GM12801 (cell line): ENCODE results near the gene MAEA.

Experiments
- TF ChIP-seq, protein P1 (sequence below): IDR thresholded peaks from one replicate; pipeline ENCODE4 v1.5.1; 2011; ENCODE audit warnings: control low read depth; ENCODE audit not compliant: insufficient read length; ENCODE audit errors: extremely low read depth

MAEA gene

DNA sequence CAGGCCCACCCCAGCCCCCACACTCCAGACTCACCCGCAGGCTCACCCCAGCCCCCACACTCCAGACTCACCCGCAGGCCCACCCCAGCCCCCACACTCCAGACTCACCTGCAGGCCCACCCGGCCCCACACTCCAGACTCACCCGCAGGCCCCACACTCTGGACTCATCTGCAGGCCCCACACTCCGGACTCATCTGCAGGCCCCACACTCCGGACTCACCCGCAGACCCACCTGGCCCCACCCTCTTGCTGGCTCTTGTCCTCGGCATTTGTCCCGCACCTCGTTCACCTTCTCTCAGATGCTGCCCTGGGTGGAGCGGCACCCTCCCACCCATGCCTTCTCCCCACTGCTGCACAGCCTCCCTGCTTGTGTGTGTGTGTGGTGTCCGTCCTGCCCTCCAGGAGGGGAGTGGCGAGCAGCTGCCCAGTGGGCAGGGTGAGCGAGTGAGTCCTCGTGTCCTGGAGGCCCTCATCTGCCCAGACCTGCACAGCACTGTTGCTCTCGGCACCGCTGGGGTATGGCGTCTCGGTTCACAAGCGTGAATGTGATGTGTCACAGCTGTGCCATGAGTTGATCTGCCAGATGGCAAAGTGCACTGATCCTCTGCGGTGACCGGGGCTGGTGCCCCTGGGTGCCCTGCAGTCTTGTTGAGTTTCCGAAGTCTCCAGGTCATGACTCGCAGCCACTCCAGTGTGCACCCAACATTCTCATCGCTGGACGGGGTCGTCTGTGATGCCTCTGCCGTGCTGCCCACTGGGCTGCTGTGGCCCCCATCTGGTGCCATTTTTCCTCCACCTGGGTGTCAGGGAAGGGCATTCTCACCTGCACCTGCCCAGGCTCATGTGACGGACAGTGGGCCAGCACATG is 27.7 kb downstream of the MAEA start:
- TF ChIP-seq, protein P1, sequence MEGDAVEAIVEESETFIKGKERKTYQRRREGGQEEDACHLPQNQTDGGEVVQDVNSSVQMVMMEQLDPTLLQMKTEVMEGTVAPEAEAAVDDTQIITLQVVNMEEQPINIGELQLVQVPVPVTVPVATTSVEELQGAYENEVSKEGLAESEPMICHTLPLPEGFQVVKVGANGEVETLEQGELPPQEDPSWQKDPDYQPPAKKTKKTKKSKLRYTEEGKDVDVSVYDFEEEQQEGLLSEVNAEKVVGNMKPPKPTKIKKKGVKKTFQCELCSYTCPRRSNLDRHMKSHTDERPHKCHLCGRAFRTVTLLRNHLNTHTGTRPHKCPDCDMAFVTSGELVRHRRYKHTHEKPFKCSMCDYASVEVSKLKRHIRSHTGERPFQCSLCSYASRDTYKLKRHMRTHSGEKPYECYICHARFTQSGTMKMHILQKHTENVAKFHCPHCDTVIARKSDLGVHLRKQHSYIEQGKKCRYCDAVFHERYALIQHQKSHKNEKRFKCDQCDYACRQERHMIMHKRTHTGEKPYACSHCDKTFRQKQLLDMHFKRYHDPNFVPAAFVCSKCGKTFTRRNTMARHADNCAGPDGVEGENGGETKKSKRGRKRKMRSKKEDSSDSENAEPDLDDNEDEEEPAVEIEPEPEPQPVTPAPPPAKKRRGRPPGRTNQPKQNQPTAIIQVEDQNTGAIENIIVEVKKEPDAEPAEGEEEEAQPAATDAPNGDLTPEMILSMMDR, result no peak

DNA sequence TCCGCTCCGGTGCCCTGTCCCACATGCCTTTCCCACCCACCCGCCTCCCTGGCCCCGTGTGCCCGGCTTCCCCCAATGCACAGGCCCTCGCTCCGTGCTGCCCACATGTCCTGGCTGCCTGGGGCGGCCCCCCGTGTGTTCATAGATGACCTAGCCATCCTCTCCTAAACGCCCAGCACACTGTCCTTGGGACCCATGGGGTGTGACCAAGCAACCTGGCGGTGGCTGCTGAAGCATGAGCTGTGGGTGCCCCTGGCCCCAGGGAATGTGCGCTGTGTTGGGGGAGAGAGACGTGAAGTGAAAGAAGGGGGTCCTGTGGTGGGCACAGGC is 28.3 kb downstream of the MAEA start:
- TF ChIP-seq, protein P1, result no peak

DNA sequence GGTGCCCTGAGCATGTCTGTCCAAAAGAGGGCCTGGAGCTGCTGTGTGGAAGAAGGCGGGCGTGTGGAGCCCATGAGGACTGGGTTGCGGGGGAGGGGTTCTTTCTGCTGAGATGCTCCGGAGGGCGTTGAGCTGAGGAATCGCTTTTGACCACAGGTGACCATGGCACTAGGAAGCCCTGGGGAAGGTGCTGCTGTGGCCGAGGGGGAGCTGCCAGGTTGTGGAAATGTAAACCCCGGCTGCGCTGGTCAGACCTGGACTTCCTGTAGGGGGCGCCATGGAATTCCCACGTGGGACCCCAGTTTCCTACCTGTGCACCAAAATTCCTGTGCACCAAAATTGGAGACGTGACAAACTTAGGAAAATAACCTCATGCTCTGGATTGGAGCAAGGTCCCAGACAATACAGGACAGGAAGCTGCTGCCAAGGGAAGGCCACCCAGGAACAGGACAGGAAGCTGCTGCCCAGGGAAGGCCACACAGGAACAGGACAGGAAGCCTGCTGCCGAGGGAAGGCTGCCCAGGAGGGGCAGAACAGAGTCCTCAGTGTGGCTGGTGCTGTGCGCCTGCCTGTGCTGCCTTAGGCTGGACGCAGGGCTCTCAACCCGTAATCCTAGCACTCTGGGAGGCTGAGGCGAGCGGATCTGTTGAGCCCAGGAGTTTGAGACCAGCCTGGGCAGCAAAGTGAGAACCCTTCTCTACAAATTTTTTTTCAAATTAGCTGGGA is 29.0 kb downstream of the MAEA start:
- TF ChIP-seq, protein P1, result no peak

DNA sequence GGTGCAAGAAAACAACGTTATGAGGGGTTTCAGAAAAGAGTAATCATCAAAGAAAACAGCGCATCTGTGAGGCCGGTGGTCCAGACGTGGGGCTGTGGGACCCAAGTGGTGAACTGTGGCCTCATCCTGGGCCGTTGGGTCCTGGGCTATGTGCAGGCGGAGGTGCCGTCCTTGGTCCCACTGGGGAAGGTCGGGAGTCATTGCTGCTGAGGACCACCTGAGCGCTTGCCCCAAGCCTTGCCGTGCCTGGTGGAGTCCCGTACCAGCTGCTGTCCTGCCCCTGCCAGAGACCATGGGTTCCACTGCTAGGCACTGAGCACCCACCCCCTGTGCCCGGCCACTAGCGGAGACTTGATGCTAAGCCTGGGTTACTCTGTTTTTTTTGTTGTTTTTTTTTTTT is 31.8 kb downstream of the MAEA start:
- TF ChIP-seq, protein P1, result no peak

DNA sequence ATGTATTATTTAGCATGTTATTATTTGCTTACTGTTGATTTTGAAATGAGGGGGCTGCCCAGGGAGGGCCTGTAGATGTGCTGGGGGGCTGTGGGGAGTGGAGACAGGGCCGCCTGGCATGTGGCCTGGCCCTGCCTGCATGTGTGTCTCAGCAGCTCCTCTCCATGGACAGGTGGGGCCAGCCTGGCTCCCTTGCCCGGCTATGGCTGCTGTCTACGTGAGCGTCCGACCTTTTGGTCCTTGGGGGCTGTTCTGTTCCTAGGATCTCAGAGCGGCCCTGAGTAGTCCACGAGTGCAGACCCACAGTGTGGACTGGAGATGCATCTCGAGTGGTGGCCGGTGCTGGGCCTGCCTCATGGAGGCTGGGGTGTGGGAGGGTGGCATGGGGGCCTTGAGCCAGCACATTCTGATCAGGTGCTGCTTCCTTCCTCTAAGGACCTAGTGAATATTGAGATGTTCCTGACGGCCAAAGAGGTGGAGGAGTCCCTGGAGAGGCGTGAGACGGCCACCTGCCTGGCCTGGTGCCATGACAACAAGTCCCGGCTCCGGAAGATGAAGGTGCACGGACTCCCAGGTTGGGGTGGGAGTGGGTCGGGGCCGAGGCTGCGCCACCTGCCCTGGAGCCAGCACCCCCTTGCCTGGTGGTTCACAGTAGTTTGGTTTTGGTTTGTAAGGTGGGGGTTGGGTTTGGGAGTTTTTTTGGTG is 32.4 kb downstream of the MAEA start:
- TF ChIP-seq, protein P1, result no peak

DNA sequence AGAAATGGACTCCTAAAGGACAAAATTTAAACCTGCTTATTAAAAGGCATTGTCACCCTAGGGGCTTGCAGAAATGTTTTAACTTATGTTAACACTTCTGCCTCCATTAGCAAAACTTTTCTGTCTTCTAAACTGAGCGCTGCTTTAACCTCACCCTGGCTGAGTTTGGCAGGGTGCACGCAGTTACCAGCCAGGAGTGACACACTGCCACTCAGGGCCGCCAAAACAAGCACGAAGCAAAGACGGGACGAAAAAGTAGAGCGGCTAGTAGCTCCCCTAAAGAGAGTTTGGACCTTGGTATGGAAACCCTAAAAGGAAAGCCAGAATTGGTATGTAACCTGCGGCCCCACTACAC is 33.6 kb downstream of the MAEA start:
- TF ChIP-seq, protein P1, result no peak

DNA sequence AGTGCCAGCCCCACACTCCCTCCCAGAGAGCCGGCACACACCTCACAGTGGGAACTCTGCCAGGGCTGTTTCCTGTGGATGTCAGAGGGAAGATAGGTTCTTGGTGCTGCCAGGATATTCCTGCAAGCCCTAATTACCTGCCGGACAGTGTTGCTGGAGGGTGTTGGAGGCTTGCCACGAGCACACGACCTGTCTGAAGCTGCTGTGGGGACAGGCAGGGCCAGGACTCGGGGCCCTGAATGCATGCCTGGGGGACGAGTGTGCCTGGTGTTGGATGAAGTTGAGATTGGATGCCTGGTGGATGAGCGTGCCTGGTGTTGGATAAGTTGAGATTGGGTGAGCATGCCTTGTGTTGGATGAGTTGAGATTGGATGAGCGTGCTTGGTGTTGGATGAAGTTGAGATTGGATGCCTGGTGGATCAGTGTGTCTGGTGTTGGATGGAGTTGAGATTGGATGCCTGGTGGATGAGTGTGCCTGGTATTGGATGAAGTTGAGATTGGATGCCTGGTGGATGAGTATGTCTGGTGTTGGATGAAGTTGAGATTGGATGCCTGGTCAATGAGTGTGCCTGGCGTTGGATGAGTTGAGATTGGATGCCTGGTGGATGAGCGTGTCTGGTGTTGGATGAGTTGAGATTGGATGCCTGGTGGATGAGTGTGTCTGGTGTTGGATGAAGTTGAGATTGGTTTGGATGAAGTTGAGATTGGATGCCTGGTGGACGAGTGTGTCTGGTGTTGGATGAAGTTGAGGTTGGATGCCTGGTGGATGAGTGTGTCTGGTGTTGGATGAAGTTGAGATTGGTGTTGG is 34.1 kb downstream of the MAEA start:
- TF ChIP-seq, protein P1, result no peak
